Measurements from ENCODE around the gene CEP135.

CEP135 gene

GRCh38 chr4:55980725-55981124 is 32.0 kb downstream of the CEP135 start:
- H3K9me3 ChIP-seq (replicated peaks; ENCODE audit: low read length) = no peaks in the 10 kb centered on the region
- no peaks in the 10 kb centered on the region for H3K4me1 ChIP-seq (ENCODE audit: control insufficient read depth, insufficient read depth, low read length)
- H3K36me3 ChIP-seq (ENCODE audit: insufficient read depth, low read length) = peaks cover 8% of the 10 kb centered on the region
- H3K27me3 ChIP-seq (ENCODE audit: control insufficient read depth, insufficient read depth, low read length) = no peaks in the 10 kb centered on the region
- H3K9ac ChIP-seq (ENCODE audit: low read depth, low read length) = no peak overlapping the region
- H3K4me2 ChIP-seq (ENCODE audit: low read length) = no peak overlapping the region
- H3K4me3 ChIP-seq (ENCODE audit: low read length) = no peak overlapping the region

- H3K9me3 ChIP-seq (replicated peaks; ENCODE audit: low read length) = no peaks in the 10 kb centered on the region
- peaks cover 16% of the 10 kb centered on the region for H3K36me3 ChIP-seq (ENCODE audit: insufficient read depth, low read length)
- no peaks in the 10 kb centered on the region for H3K27me3 ChIP-seq (ENCODE audit: control insufficient read depth, insufficient read depth, low read length)
- no peak overlapping the region for H3K4me3 ChIP-seq (ENCODE audit: low read length)
- no peak overlapping the region for H3K9ac ChIP-seq (ENCODE audit: low read depth, low read length)
- H3K4me1 ChIP-seq (ENCODE audit: control insufficient read depth, insufficient read depth, low read length) = no peaks in the 10 kb centered on the region
- H3K4me2 ChIP-seq (ENCODE audit: low read length) = no peak overlapping the region
These were observed 34.2 kb downstream of the CEP135 start for GRCh38 chr4:55982976-55983375.

GRCh38 chr4:55989766-55990165 is 41.0 kb downstream of the CEP135 start:
- H3K4me1 ChIP-seq (ENCODE audit: control insufficient read depth, insufficient read depth, low read length) = no peaks in the 10 kb centered on the region
- H3K36me3 ChIP-seq (ENCODE audit: insufficient read depth, low read length) = peaks cover 21% of the 10 kb centered on the region
- no peaks in the 10 kb centered on the region for H3K9me3 ChIP-seq (replicated peaks; ENCODE audit: low read length)
- no peaks in the 10 kb centered on the region for H3K27me3 ChIP-seq (ENCODE audit: control insufficient read depth, insufficient read depth, low read length)
- no peak overlapping the region for H3K4me3 ChIP-seq (ENCODE audit: low read length)
- H3K4me2 ChIP-seq (ENCODE audit: low read length) = no peak overlapping the region
- no peak overlapping the region for H3K9ac ChIP-seq (ENCODE audit: low read depth, low read length)

DNA sequence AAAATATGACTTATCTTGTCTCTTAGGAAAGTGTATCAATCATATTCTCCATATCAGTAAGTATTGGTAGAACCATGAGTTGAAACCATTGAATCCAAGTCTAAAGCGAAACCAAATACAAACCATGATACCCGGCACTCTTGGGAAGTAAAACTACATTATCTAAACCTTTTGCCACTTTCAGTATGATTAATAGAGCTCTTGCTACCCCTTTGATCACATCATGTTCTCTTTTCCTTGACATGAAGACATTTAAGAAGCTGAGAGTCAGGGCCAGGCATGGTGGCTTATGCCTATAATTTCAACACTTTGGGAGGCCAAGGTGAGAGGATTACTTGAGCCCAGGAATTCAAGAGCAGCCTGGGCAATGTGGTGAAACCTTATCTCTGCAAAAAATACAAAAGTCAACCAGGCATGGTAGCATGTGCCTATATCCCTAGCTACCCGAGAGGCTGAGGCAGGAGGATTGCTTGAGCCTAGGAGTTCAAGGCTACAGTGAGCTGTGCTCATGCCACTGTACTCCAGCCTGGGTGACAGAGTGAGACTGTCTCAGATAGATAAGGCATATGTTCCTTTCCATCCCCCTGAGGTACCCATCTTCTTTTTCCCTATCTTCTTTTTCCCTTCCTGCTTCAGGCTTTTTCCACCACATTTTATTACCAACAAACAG is 45.4 kb downstream of the CEP135 start:
- Histone ChIP-seq H3K9me3 (replicated peaks; ENCODE audit: low read length) (no peaks in the 10 kb centered on the region), H3K4me3 (ENCODE audit: low read length) (no peak overlapping the region), H3K36me3 (ENCODE audit: insufficient read depth, low read length) (peaks cover 13% of the 10 kb centered on the region), H3K9ac (ENCODE audit: low read depth, low read length) (no peak overlapping the region), H3K4me2 (ENCODE audit: low read length) (no peak overlapping the region), H3K27me3 (ENCODE audit: control insufficient read depth, insufficient read depth, low read length) (no peaks in the 10 kb centered on the region), H3K4me1 (ENCODE audit: control insufficient read depth, insufficient read depth, low read length) (no peaks in the 10 kb centered on the region)

DNA sequence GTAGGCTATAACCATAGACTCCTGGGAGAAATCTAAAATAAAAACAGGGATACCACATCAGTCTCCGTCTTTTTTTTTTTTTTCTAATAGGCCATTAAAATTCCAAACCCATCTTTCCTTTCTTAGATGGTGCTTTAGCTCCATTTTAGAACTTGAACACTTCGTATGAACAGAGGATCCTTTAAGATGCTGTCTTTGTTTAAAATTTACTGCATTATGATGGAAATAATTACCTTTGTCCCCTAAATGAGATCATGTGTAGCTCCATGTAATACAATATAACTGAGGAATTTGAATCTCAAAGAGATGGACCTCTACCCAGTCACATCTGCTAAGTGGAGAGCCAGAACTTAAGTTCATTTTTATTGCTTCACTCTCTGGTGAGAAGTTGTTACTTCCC is 47.9 kb downstream of the CEP135 start:
- no peaks in the 10 kb centered on the region for H3K4me1 ChIP-seq (ENCODE audit: control insufficient read depth, insufficient read depth, low read length)
- no peak overlapping the region for H3K4me2 ChIP-seq (ENCODE audit: low read length)
- H3K36me3 ChIP-seq (ENCODE audit: insufficient read depth, low read length) = peaks cover 24% of the 10 kb centered on the region
- H3K27me3 ChIP-seq (ENCODE audit: control insufficient read depth, insufficient read depth, low read length) = no peaks in the 10 kb centered on the region
- H3K9me3 ChIP-seq (replicated peaks; ENCODE audit: low read length) = no peaks in the 10 kb centered on the region
- no peak overlapping the region for H3K9ac ChIP-seq (ENCODE audit: low read depth, low read length)
- no peak overlapping the region for H3K4me3 ChIP-seq (ENCODE audit: low read length)

- Histone ChIP-seq H3K27me3 (ENCODE audit: control insufficient read depth, insufficient read depth, low read length) (no peaks in the 10 kb centered on the region), H3K4me1 (ENCODE audit: control insufficient read depth, insufficient read depth, low read length) (no peaks in the 10 kb centered on the region), H3K4me2 (ENCODE audit: low read length) (no peak overlapping the region), H3K9ac (ENCODE audit: low read depth, low read length) (no peak overlapping the region), H3K4me3 (ENCODE audit: low read length) (no peak overlapping the region), H3K36me3 (ENCODE audit: insufficient read depth, low read length) (peaks cover 23% of the 10 kb centered on the region), H3K9me3 (replicated peaks; ENCODE audit: low read length) (no peaks in the 10 kb centered on the region)
These were observed 54.9 kb downstream of the CEP135 start for GRCh38 chr4:56003606-56004005.

DNA sequence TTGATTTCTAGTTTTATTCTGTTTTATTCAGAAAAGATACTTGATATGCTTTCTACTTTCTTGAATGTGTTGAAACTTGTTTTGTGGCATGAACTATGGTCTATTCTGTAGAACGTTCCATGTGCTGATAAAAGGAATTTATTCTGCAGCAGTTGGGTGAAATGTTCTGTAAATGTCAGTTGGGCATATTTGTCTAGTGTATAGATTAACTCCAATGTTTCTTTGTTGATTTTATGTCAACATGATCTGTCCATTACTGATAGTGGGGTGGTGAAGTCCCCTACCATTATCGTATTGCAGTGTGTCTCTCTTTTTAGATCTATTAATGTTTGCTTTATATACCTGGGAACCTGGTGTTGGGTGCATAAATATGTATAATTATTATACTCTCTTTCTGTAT is 55.5 kb downstream of the CEP135 start:
- Histone ChIP-seq H3K36me3 (ENCODE audit: insufficient read depth, low read length) (peaks cover 23% of the 10 kb centered on the region), H3K27me3 (ENCODE audit: control insufficient read depth, insufficient read depth, low read length) (no peaks in the 10 kb centered on the region), H3K4me1 (ENCODE audit: control insufficient read depth, insufficient read depth, low read length) (no peaks in the 10 kb centered on the region), H3K9me3 (replicated peaks; ENCODE audit: low read length) (no peaks in the 10 kb centered on the region), H3K4me2 (ENCODE audit: low read length) (no peak overlapping the region), H3K9ac (ENCODE audit: low read depth, low read length) (no peak overlapping the region), H3K4me3 (ENCODE audit: low read length) (no peak overlapping the region)

DNA sequence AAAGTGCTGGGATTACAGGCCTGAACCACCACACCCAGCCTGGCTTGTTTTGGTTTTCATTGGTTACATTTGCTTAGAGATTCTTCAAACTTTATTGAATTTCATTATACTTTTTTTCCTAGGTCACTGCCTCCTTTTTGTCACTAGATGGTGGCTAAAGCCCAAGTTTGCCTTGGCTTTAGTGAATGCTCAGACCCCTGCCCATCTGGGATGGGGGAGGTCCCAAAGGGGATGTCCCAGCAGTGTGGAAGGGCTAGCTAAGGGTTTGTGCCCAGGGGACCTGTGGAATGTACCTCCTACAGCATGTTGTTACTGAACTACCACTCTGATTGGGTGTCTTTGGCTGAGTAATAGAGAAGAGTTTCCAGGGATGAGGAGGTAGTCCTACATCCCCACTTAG is 58.4 kb downstream of the CEP135 start:
- H3K4me3 ChIP-seq (ENCODE audit: low read length) = no peak overlapping the region
- H3K4me2 ChIP-seq (ENCODE audit: low read length) = no peak overlapping the region
- no peaks in the 10 kb centered on the region for H3K9me3 ChIP-seq (replicated peaks; ENCODE audit: low read length)
- H3K27me3 ChIP-seq (ENCODE audit: control insufficient read depth, insufficient read depth, low read length) = no peaks in the 10 kb centered on the region
- H3K9ac ChIP-seq (ENCODE audit: low read depth, low read length) = no peak overlapping the region
- H3K4me1 ChIP-seq (ENCODE audit: control insufficient read depth, insufficient read depth, low read length) = no peaks in the 10 kb centered on the region
- peaks cover 23% of the 10 kb centered on the region for H3K36me3 ChIP-seq (ENCODE audit: insufficient read depth, low read length)

DNA sequence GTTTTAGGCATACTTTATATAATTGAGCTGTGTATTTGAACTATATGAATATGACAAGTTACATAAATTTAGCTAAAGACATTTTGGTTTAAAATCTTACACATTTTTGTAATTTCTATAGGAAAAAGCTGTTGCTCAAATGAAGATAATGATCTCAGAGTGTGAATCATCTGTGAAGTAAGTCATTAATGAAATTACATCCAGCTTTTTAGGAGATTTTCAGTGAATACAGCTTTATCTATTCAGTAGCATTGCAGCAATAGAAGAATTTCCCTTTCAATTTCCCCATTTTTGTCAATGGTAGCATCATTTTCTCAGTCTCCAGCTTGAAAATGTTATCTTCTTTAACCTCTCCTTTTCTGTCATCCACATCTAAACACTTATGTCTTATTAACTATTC is 59.5 kb downstream of the CEP135 start:
- no peaks in the 10 kb centered on the region for H3K27me3 ChIP-seq (ENCODE audit: control insufficient read depth, insufficient read depth, low read length)
- peaks cover 27% of the 10 kb centered on the region for H3K36me3 ChIP-seq (ENCODE audit: insufficient read depth, low read length)
- no peak overlapping the region for H3K9ac ChIP-seq (ENCODE audit: low read depth, low read length)
- no peak overlapping the region for H3K4me2 ChIP-seq (ENCODE audit: low read length)
- no peaks in the 10 kb centered on the region for H3K4me1 ChIP-seq (ENCODE audit: control insufficient read depth, insufficient read depth, low read length)
- no peaks in the 10 kb centered on the region for H3K9me3 ChIP-seq (replicated peaks; ENCODE audit: low read length)
- no peak overlapping the region for H3K4me3 ChIP-seq (ENCODE audit: low read length)

DNA sequence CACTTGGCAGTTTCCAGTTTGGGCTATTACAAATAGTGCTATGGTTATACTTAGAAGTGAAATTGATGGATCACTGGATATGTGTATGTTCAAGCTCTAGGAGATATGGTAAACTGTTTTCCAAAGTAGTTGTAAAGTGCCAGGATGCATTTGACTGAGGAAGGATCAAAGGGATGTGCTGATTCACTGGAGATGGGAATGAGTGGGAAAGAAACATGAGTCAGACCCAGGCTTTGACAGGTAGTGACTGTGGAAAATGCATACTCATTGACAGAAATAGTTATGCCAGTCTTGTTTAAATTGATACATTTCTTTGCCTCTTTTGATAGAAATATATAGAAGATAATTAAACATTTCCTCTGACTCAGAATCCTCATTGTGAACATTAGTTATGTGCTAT is 77.9 kb downstream of the CEP135 start:
- Histone ChIP-seq H3K4me3 (ENCODE audit: low read length) (no peak overlapping the region), H3K9ac (ENCODE audit: low read depth, low read length) (no peak overlapping the region), H3K27me3 (ENCODE audit: control insufficient read depth, insufficient read depth, low read length) (no peaks in the 10 kb centered on the region), H3K36me3 (ENCODE audit: insufficient read depth, low read length) (peaks cover 29% of the 10 kb centered on the region), H3K4me1 (ENCODE audit: control insufficient read depth, insufficient read depth, low read length) (no peaks in the 10 kb centered on the region), H3K4me2 (ENCODE audit: low read length) (no peak overlapping the region), H3K9me3 (replicated peaks; ENCODE audit: low read length) (no peaks in the 10 kb centered on the region)

- no peaks in the 10 kb centered on the region for H3K4me1 ChIP-seq (ENCODE audit: control insufficient read depth, insufficient read depth, low read length)
- H3K4me2 ChIP-seq (ENCODE audit: low read length) = no peak overlapping the region
- H3K9me3 ChIP-seq (replicated peaks; ENCODE audit: low read length) = no peaks in the 10 kb centered on the region
- no peaks in the 10 kb centered on the region for H3K27me3 ChIP-seq (ENCODE audit: control insufficient read depth, insufficient read depth, low read length)
- no peak overlapping the region for H3K9ac ChIP-seq (ENCODE audit: low read depth, low read length)
- H3K4me3 ChIP-seq (ENCODE audit: low read length) = no peak overlapping the region
- H3K36me3 ChIP-seq (ENCODE audit: insufficient read depth, low read length) = peaks cover 29% of the 10 kb centered on the region
These were observed 79.4 kb downstream of the CEP135 start for GRCh38 chr4:56028165-56028564.

- H3K4me2 ChIP-seq (ENCODE audit: low read length) = no peak overlapping the region
- H3K4me3 ChIP-seq (ENCODE audit: low read length) = no peak overlapping the region
- H3K9me3 ChIP-seq (replicated peaks; ENCODE audit: low read length) = no peaks in the 10 kb centered on the region
- H3K27me3 ChIP-seq (ENCODE audit: control insufficient read depth, insufficient read depth, low read length) = peaks cover 26% of the 10 kb centered on the region
- H3K9ac ChIP-seq (ENCODE audit: low read depth, low read length) = no peak overlapping the region
- no peaks in the 10 kb centered on the region for H3K36me3 ChIP-seq (ENCODE audit: insufficient read depth, low read length)
- no peaks in the 10 kb centered on the region for H3K4me1 ChIP-seq (ENCODE audit: control insufficient read depth, insufficient read depth, low read length)
These were observed 89.9 kb downstream of the CEP135 start for GRCh38 chr4:56038487-56039162.
